ENCODE results near the gene PPP1R1B.

The PPP1R1B gene

DNA sequence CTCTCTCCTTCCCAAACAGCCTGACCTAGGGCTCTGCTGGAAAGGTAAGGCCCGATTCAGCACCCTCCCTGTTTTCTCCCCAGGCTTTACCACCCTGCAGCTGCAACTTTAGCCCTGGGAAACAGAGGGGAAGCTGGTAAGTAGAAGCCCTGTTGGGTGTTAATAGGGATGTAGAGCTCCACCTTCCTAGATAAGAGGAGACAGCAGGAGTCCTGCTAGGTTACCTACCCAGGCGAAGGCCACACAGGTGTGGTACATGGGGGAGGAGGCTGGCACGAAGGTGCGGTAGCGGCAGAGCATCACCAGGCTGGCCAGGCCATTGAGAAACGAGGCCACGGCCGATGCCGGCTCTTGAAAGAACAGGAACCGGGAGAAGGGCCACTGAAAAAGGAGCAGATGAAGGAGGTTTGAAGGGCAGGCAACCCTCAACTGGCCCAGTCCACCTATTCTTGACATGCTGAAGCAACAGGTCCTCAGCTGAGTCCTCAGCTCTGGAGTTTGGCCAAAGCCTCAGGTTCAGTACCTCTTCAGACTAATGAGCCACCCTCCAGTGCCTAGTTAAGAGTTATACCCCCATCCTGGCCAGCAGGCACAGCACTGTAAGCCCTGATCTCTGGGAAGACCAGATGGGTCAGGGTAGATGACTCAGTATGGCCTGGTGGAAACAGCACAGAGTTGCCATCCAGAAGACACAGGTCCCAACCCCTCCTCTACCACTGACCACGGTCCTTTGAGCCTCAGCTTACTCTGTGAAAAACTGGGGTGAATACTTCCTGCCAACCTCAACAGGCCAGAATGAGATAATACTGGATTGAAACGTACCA is 57.8 kb downstream of the PPP1R1B start:
- no peak for DNase-seq

Data from C1 segment of cervical spinal cord (tissue), 14 donors.